Neural cell (in vitro differentiated cells): Measurements from ENCODE around the gene PRMT9. TPM values are rescaled to one million over a fixed set of nuclear protein-coding genes. Genes with fewer than 3 reads are reported as not detected.

Source experiments
- H2AFZ ChIP-seq: fragments of 200-600, 300-800 bp; sonication (generic), shearing (Covaris generic); 2 replicates; pipeline ENCODE4 v1.6.0; 2014; ENCODE audit warnings: low read depth, mild to moderate bottlenecking, antibody characterized with exemption, low read length, moderate library complexity
- H3F3A ChIP-seq: fragments of 200-600 bp; shearing (Covaris generic); 2 replicates; pipeline ENCODE4 v1.6.1; 2016; ENCODE audit warnings: mild to moderate bottlenecking, moderate library complexity, mixed read lengths, antibody characterized with exemption, low read length; ENCODE audit not compliant: insufficient read depth, poor library complexity, severe bottlenecking
- H3K27ac ChIP-seq: fragments of 200-600, 300-800 bp; sonication (generic), shearing (Covaris generic); 2 replicates; pipeline ENCODE4 v1.5.1; 2014; ENCODE audit warnings: mild to moderate bottlenecking, low read length, moderate library complexity
- H3K27me3 ChIP-seq: fragments of 300-800, 200-600 bp; sonication (generic), shearing (Covaris generic); 2 replicates; pipeline ENCODE4 v1.6.0; 2014; ENCODE audit warnings: mild to moderate bottlenecking, low read depth, low read length, moderate library complexity; ENCODE audit not compliant: insufficient read depth
- H3K36me3 ChIP-seq: fragments of 300-800, 200-600 bp; sonication (generic), shearing (Covaris generic); 2 replicates; pipeline ENCODE4 v1.5.1; 2014; ENCODE audit warnings: mild to moderate bottlenecking, antibody characterized with exemption, low read length, moderate library complexity; ENCODE audit not compliant: insufficient read depth
- H3K4me2 ChIP-seq: fragments of 300-800, 200-600 bp; sonication (generic), shearing (Covaris generic); 2 replicates; pipeline ENCODE4 v1.6.0; 2014; ENCODE audit warnings: mild to moderate bottlenecking, low read length
- H3K4me3 ChIP-seq: fragments of 300-800, 200-600 bp; sonication (generic), shearing (Covaris generic); 2 replicates; pipeline ENCODE4 v1.5.1; 2014; ENCODE audit warnings: mild to moderate bottlenecking, low read length, moderate library complexity
- H3K79me2 ChIP-seq: fragments of 200-600 bp; shearing (Covaris generic); replicated peaks from 2 replicates; pipeline ENCODE4 v1.6.0; 2014; ENCODE audit warnings: mild to moderate bottlenecking, low read length, moderate library complexity; ENCODE audit not compliant: insufficient read depth
- H3K9ac ChIP-seq: fragments of 300-800, 200-600 bp; sonication (generic), shearing (Covaris generic); 2 replicates; pipeline ENCODE4 v1.6.1; 2016; ENCODE audit warnings: mild to moderate bottlenecking, low read length, mixed read lengths
- H3K9me2 ChIP-seq: fragments of 200-600 bp; shearing (Covaris generic); 2 replicates; pipeline ENCODE4 v1.6.1; 2016; ENCODE audit warnings: mild to moderate bottlenecking, low read length, mixed read lengths; ENCODE audit not compliant: insufficient read depth
- H3K9me3 ChIP-seq: fragments of 200-600, 300-800 bp; sonication (generic), shearing (Covaris generic); 2 replicates; pipeline ENCODE4 v1.6.1; 2016; ENCODE audit warnings: mild to moderate bottlenecking, mixed run types, low read length, moderate library complexity, mixed read lengths
- H4K20me1 ChIP-seq: fragments of 200-600 bp; shearing (Covaris generic); 2 replicates; pipeline ENCODE4 v1.6.1; 2016; ENCODE audit warnings: mild to moderate bottlenecking, mixed run types; ENCODE audit not compliant: insufficient read depth
- CTCF ChIP-seq: fragments of 450-650 bp; IDR thresholded peaks from 2 replicates; pipeline ENCODE4 v1.5.1; 2014; ENCODE audit warnings: antibody characterized with exemption, mild to moderate bottlenecking, moderate library complexity; ENCODE audit not compliant: poor library complexity, severe bottlenecking
- EP300 ChIP-seq: fragments of 450-650 bp; conservative IDR thresholded peaks from 2 replicates; pipeline ENCODE4 v1.6.1; 2014; ENCODE audit warnings: antibody characterized with exemption, mild to moderate bottlenecking, moderate library complexity; ENCODE audit not compliant: poor library complexity, severe bottlenecking
- EZH2 ChIP-seq: fragments of 200-600, 300-800 bp; shearing (Covaris generic), sonication (generic); IDR thresholded peaks from 2 replicates; pipeline ENCODE4 v1.6.1; 2014; ENCODE audit warnings: antibody characterized with exemption, low read length, borderline replicate concordance, mild to moderate bottlenecking; ENCODE audit not compliant: insufficient read depth, poor library complexity, severe bottlenecking
- MXI1 ChIP-seq: fragments of 450-650 bp; conservative IDR thresholded peaks from 2 replicates; pipeline ENCODE4 v1.6.1; 2014; ENCODE audit warnings: antibody characterized with exemption, mild to moderate bottlenecking; ENCODE audit not compliant: poor library complexity, severe bottlenecking
- POLR2AphosphoS5 ChIP-seq: IDR thresholded peaks from 2 replicates; pipeline ENCODE4 v1.6.1; 2012
- RAD21 ChIP-seq: fragments of 450-650 bp; conservative IDR thresholded peaks from 2 replicates; pipeline ENCODE4 v1.6.1; 2014; ENCODE audit warnings: antibody characterized with exemption, mild to moderate bottlenecking, moderate library complexity
- REST ChIP-seq: IDR thresholded peaks from 2 replicates; pipeline ENCODE4 v1.6.1; 2012; ENCODE audit warnings: borderline replicate concordance
- SMC3 ChIP-seq: fragments of 450-650 bp; conservative IDR thresholded peaks from 2 replicates; pipeline ENCODE4 v1.6.1; 2014; ENCODE audit warnings: antibody characterized with exemption, mild to moderate bottlenecking, moderate library complexity; ENCODE audit not compliant: poor library complexity
- TAF1 ChIP-seq: IDR thresholded peaks from 2 replicates; pipeline ENCODE4 v1.6.1; 2012; ENCODE audit warnings: low read depth
- polyA plus RNA-seq: library from polyadenylated mRNA; depleted of rRNA; stranded (reverse); fragments of >200 nt; gene quantifications from 2 replicates; pipeline ENCODE4 v1.2.3, GENCODE V29; 2014

The PRMT9 gene
- polyA plus RNA-seq, 1 donor from 2014 or later: 23.6 TPM

GRCh38 chr4:147617841-147618691 is 65.9 kb downstream of the PRMT9 start:
- H3F3A ChIP-seq: no peaks in the 10 kb centered on the region
- H3K9me2 ChIP-seq: no peaks in the 10 kb centered on the region
- H3K4me2 ChIP-seq: peak overlapping the region; percentile 74
- no peaks in the 10 kb centered on the region for H3K27me3 ChIP-seq
- TF ChIP-seq POLR2AphosphoS5 (no peak), EZH2 (no peak), MXI1 (no peak), SMC3 (no peak), EP300 (no peak), TAF1 (no peak), CTCF (no peak), REST (no peak), RAD21 (no peak)
- no peaks in the 10 kb centered on the region for H4K20me1 ChIP-seq
- H3K4me3 ChIP-seq: peak overlapping the region; percentile 83
- no peaks in the 10 kb centered on the region for H3K36me3 ChIP-seq
- peaks cover 37% of the 10 kb centered on the region for H3K79me2 ChIP-seq
- H3K9ac ChIP-seq: peak overlapping the region; percentile 83
- H3K9me3 ChIP-seq: no peaks in the 10 kb centered on the region
- H2AFZ ChIP-seq: peak overlapping the region; percentile 96
- H3K27ac ChIP-seq: peak overlapping the region; percentile 84

- H3K9me2 ChIP-seq: no peaks in the 10 kb centered on the region
- peak within 1 kb of the TSS; percentile 84 for H3K27ac ChIP-seq
- H2AFZ ChIP-seq: peak within 1 kb of the TSS; percentile 96
- no peaks in the 10 kb centered on the region for H3K9me3 ChIP-seq
- no peaks in the 10 kb centered on the region for H3K27me3 ChIP-seq
- no peaks in the 10 kb centered on the region for H3F3A ChIP-seq
- no peaks in the 10 kb centered on the region for H4K20me1 ChIP-seq
- no peaks in the 10 kb centered on the region for H3K36me3 ChIP-seq
- peak within 1 kb of the TSS; percentile 81 for H3K4me2 ChIP-seq
- peak within 1 kb of the TSS; percentile 83 for H3K9ac ChIP-seq
- peaks cover 37% of the 10 kb centered on the region for H3K79me2 ChIP-seq
- TF ChIP-seq CTCF (peak; percentile 49), SMC3 (peak; percentile 34), EP300 (peak; percentile 41), RAD21 (peak; percentile 9), POLR2AphosphoS5 (peak; percentile 85), TAF1 (peak; percentile 94), EZH2 (no peak), REST (peak; percentile 53), MXI1 (peak; percentile 79)
- peak within 1 kb of the TSS; percentile 83 for H3K4me3 ChIP-seq
Measured at GRCh38 chr4:147617173-147617840, 66.7 kb downstream of the PRMT9 start, which contains the start of gene TMEM184C. TMEM184C (plus strand) TSS chr4:147617397; CDS start chr4:147617957, 560 bp downstream.
